SK-N-SH (cell line): ENCODE results near the gene ANGPTL4. TPM values are rescaled to one million over a fixed set of nuclear protein-coding genes. Genes with fewer than 3 reads are reported as not detected.

ENCODE experiments used
- CTCF ChIA-PET: fragments of 300-600, 350-600 bp; formaldehyde crosslinking; extraction: SDS; loops from one replicate; lab custom pipeline; 2021; lab: Yijun Ruan, JAX
- POLR2A ChIA-PET: fragments of 350-600 bp; sonication (Branson Sonifier 250); formaldehyde crosslinking; extraction: SDS; loops from one replicate; lab custom pipeline; 2020; ENCODE audit warnings: antibody characterized with exemption, inconsistent platforms; lab: Yijun Ruan, JAX
- DNase-seq: peaks from one replicate; pipeline ENCODE4 v3.0.0; 2012
- H2AFZ ChIP-seq: fragments of 200-600 bp; sonication (generic); 2 replicates; pipeline ENCODE4 v1.8.1; 2016; ENCODE audit warnings: antibody characterized with exemption, mild to moderate bottlenecking, low read depth
- H3F3A ChIP-seq: fragments of 200-600 bp; sonication (generic); replicated peaks from 2 replicates; pipeline ENCODE3; 2016; ENCODE audit warnings: antibody characterized with exemption, mild to moderate bottlenecking; ENCODE audit not compliant: insufficient read depth
- H3K27ac ChIP-seq, 2 experiments: fragments of 200-500 bp in 1 of 2; fragments of 200-600 bp in 1 of 2; sonication (Bioruptor generic) in 1 of 2; sonication (generic), shearing (Covaris generic) in 1 of 2; 2 replicates each; pipeline versions ENCODE4 v1.5.1 to v1.6.1; 2014 to 2016; ENCODE audit warnings: low read depth in 2 of 2, inconsistent platforms in 1 of 2, low read length in 1 of 2, mild to moderate bottlenecking in 1 of 2, mixed read lengths in 1 of 2
- H3K27me3 ChIP-seq: fragments of 200-600 bp; sonication (generic), shearing (Covaris generic); 2 replicates; pipeline ENCODE4 v1.6.1; 2016; ENCODE audit warnings: mixed run types; ENCODE audit not compliant: insufficient read depth
- H3K36me3 ChIP-seq, 2 experiments: fragments of 200-500 bp in 1 of 2; fragments of 200-600 bp in 1 of 2; sonication (Bioruptor generic) in 1 of 2; sonication (generic) in 1 of 2; replicated peaks in 1 of 2; 2 replicates each; pipeline versions ENCODE3 to v1.5.1; 2014 to 2016; ENCODE audit warnings: low read length in 1 of 2, mild to moderate bottlenecking in 1 of 2; ENCODE audit not compliant: insufficient read depth in 2 of 2, control insufficient read depth in 1 of 2
- H3K4me1 ChIP-seq, 2 experiments: fragments of 200-500 bp in 1 of 2; fragments of 200-600 bp in 1 of 2; sonication (Bioruptor generic) in 1 of 2; sonication (generic), shearing (Covaris generic) in 1 of 2; 2 replicates each; pipeline versions ENCODE4 v1.5.1 to v1.6.1; 2014 to 2016; ENCODE audit warnings: low read depth in 1 of 2, low read length in 1 of 2, mixed run types in 1 of 2; ENCODE audit not compliant: insufficient read depth in 2 of 2, control insufficient read depth in 1 of 2
- H3K4me2 ChIP-seq: fragments of 200-600 bp; sonication (generic), shearing (Covaris generic); 2 replicates; pipeline ENCODE4 v1.6.1; 2017; ENCODE audit warnings: mixed run types
- H3K4me3 ChIP-seq, 2 experiments: fragments of 200-500 bp in 1 of 2; fragments of 200-600 bp in 1 of 2; sonication (Bioruptor generic) in 1 of 2; sonication (generic), shearing (Covaris generic) in 1 of 2; 2 replicates each; pipeline versions ENCODE4 v1.5.1 to v1.8.1; 2014 to 2016; ENCODE audit warnings: low read depth in 2 of 2, inconsistent platforms in 1 of 2, low read length in 1 of 2, mild to moderate bottlenecking in 1 of 2, mixed read lengths in 1 of 2, moderate library complexity in 1 of 2
- H3K79me2 ChIP-seq: fragments of 200-600 bp; sonication (generic); 2 replicates; pipeline ENCODE4 v1.8.1; 2017; ENCODE audit warnings: mild to moderate bottlenecking; ENCODE audit not compliant: insufficient read depth
- H3K9ac ChIP-seq: fragments of 200-600 bp; sonication (generic); 2 replicates; pipeline ENCODE4 v1.6.1; 2017; ENCODE audit warnings: mixed run types
- H3K9me2 ChIP-seq: fragments of 200-600 bp; sonication (generic); 2 replicates; pipeline ENCODE4 v1.6.1; 2017; ENCODE audit warnings: mixed run types
- H3K9me3 ChIP-seq: fragments of 200-600 bp; sonication (generic); 2 replicates; pipeline ENCODE4 v1.6.1; 2017; ENCODE audit warnings: mixed run types, mild to moderate bottlenecking, moderate library complexity
- H4K20me1 ChIP-seq: fragments of 200-600 bp; sonication (generic); 2 replicates; pipeline ENCODE4 v1.6.1; 2017; ENCODE audit warnings: mild to moderate bottlenecking, mixed run types; ENCODE audit not compliant: insufficient read depth
- ELF1 ChIP-seq: IDR thresholded peaks from 2 replicates; pipeline ENCODE4 v1.4.0; 2012
- EP300 ChIP-seq, 2 experiments: IDR thresholded peaks; 2 replicates each; pipeline versions ENCODE4 v1.4.0 to v1.6.1; 2012; ENCODE audit warnings: borderline replicate concordance in 1 of 2, low read depth in 1 of 2, low read length in 1 of 2
- EZH2phosphoT487 ChIP-seq: fragments of 200-600 bp; sonication (generic); IDR thresholded peaks from 2 replicates; pipeline ENCODE4 v1.6.1; 2017; ENCODE audit warnings: low read depth, mixed run types, mild to moderate bottlenecking, antibody characterized with exemption, moderate library complexity, borderline replicate concordance
- FOSL2 ChIP-seq: IDR thresholded peaks from 2 replicates; pipeline ENCODE4 v1.4.0; 2012; ENCODE audit warnings: low read depth, mild to moderate bottlenecking, moderate library complexity, borderline replicate concordance
- GABPA ChIP-seq: IDR thresholded peaks from 2 replicates; pipeline ENCODE4 v1.4.0; 2012; ENCODE audit warnings: low read depth, mild to moderate bottlenecking
- GATA2 ChIP-seq: sonication (generic); formaldehyde crosslinking; IDR thresholded peaks from 2 replicates; pipeline ENCODE4 v1.5.0; 2020; ENCODE audit warnings: mild to moderate bottlenecking, missing genetic modification reagents
- IRF3 ChIP-seq: fragments of 150-350 bp; IDR thresholded peaks from 2 replicates; pipeline ENCODE4 v1.6.1; 2016; ENCODE audit warnings: mild to moderate bottlenecking, low read depth, low read length
- MAX ChIP-seq: IDR thresholded peaks from 2 replicates; pipeline ENCODE4 v1.4.0; 2012; ENCODE audit warnings: low read depth
- MEF2A ChIP-seq: IDR thresholded peaks from 2 replicates; pipeline ENCODE4 v1.4.0; 2012; ENCODE audit warnings: low read depth, borderline replicate concordance
- NFIC ChIP-seq: IDR thresholded peaks from 2 replicates; pipeline ENCODE4 v1.4.0; 2012; ENCODE audit warnings: borderline replicate concordance
- NRF1 ChIP-seq: IDR thresholded peaks from 2 replicates; pipeline ENCODE4 v1.6.1; 2012; ENCODE audit warnings: low read depth, mild to moderate bottlenecking, low read length
- RCOR1 ChIP-seq: fragments of 150-350 bp; IDR thresholded peaks from 2 replicates; pipeline ENCODE4 v1.6.1; 2017; ENCODE audit warnings: antibody characterized with exemption, low read length
- RFX5 ChIP-seq: IDR thresholded peaks from 2 replicates; pipeline ENCODE4 v1.6.1; 2012; ENCODE audit warnings: mild to moderate bottlenecking, improper control_type of control experiment, low read length
- TAF1 ChIP-seq: IDR thresholded peaks from 2 replicates; pipeline ENCODE4 v1.6.1; 2012; ENCODE audit warnings: low read depth, mild to moderate bottlenecking, low read length, moderate library complexity, borderline replicate concordance
- TCF12 ChIP-seq: IDR thresholded peaks from 2 replicates; pipeline ENCODE4 v1.4.0; 2012
- USF1 ChIP-seq: IDR thresholded peaks from 2 replicates; pipeline ENCODE4 v1.4.0; 2012; ENCODE audit warnings: low read depth, borderline replicate concordance
- YY1 ChIP-seq: IDR thresholded peaks from 2 replicates; pipeline ENCODE4 v1.4.0; 2012; ENCODE audit warnings: low read depth, mild to moderate bottlenecking
- ZBTB33 ChIP-seq: IDR thresholded peaks from 2 replicates; pipeline ENCODE4 v1.4.0; 2012; ENCODE audit warnings: low read depth, borderline replicate concordance
- WGBS: methylation state at CpG from one replicate; pipeline ENCODE4 v1.1.6; 2017; ENCODE audit warnings: low lambda C conversion rate; 5-methylcytosine and 5-hydroxymethylcytosine counted together
- polyA plus RNA-seq, 3 experiments: library from polyadenylated mRNA; depleted of rRNA; stranded (reverse); fragments of >200 nt; gene quantifications; 2 replicates each; pipeline ENCODE4 v1.2.3, GENCODE V29; 2012

Gene ANGPTL4
- polyA plus RNA-seq, 1 of the 3 experiments (the other 2 are of a cell fraction): 62.5 TPM

DNA sequence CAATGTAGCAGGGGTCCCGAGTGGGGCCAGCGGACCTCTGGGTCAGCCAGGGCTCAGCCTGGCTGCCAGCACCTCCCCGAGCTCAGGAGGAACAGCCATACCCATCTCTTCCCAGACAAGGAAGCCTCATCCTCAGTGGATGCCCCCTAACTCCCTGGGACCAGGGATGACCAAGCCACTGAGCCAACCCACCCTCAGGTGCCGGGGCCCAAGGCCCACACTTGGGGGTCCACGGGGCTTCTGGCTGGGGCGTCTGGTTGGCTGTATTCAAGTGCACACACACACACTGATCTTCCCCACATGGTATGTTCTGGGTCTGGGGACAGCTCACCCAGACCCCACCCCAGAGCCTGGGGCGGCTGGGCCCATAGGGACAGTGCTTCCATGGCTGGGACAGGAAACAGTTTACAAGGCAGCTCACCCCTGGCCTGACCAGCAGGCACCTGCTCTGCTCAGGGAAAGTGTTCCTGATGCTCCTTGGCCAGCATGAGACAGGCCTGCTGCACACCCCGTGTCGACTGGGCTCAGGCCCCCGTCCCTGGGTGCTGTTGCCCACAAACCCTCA lies 33.9 kb downstream of the ANGPTL4 start:
- peaks cover 59% of the 10 kb centered on the region for H4K20me1 ChIP-seq
- ChIA-PET CTCF (interaction anchor here (0.8 to 2.8 kb wide), 7 partner anchors 11 to 182 kb away, joined by 3 to 42 read pairs (median 4); no protein-coding TSS in a partner anchor), POLR2A (interaction anchor here (1.3 kb wide), 1 partner anchor 116 kb away, joined by 5 read pairs; the partner anchor contains the start of gene ZNF414)
- no peaks in the 10 kb centered on the region for H3K27me3 ChIP-seq
- no peak overlapping the region for H3K4me2 ChIP-seq
- peaks cover 68% of the 10 kb centered on the region for H3K79me2 ChIP-seq
- 96% methylated on average over 3 of the region's 10 CpGs for WGBS
- peaks cover 0 to 14% of the 10 kb centered on the region in 2 experiments for H3K36me3 ChIP-seq
- H2AFZ ChIP-seq: no peak overlapping the region
- no peak for TF ChIP-seq TAF1
- TF ChIP-seq EZH2phosphoT487: no peak
- TF ChIP-seq MAX: no peak
- no peak for TF ChIP-seq GABPA
- no peak for TF ChIP-seq NFIC
- TF ChIP-seq MEF2A: no peak
- no peak for TF ChIP-seq NRF1
- no peak for TF ChIP-seq USF1
- no peak for TF ChIP-seq RCOR1
- TF ChIP-seq EP300 (IDR thresholded peaks at IDR 0.05; ENCODE audit: borderline replicate concordance in 1 of 2, low read depth in 1 of 2, low read length in 1 of 2): no peak
- TF ChIP-seq TCF12: no peak
- no peak for TF ChIP-seq YY1
- no peak for TF ChIP-seq IRF3
- TF ChIP-seq GATA2 (CRISPR knock-in tag): no peak
- TF ChIP-seq ZBTB33: no peak
- TF ChIP-seq RFX5: no peak
- TF ChIP-seq FOSL2: no peak
- no peak for TF ChIP-seq ELF1
- H3K27ac ChIP-seq: no peak overlapping the region
- H3K9me3 ChIP-seq: no peaks in the 10 kb centered on the region
- peak; percentile 24 for DNase-seq
- no peaks in the 10 kb centered on the region for H3K9me2 ChIP-seq
- no peak overlapping the region for H3K4me3 ChIP-seq
- no peaks in the 10 kb centered on the region for H3F3A ChIP-seq
- H3K4me1 ChIP-seq: peaks cover 0 to 16% of the 10 kb centered on the region in 2 experiments; a peak in 2 of 4 replicates
- H3K9ac ChIP-seq: no peak overlapping the region
